Activated CD4-positive, alpha-beta T cell treated with anti-CD3 and anti-CD28 coated beads, Interleukin-2, amount 50 U/mL, for 24 hours (primary cell): Measurements from ENCODE around the gene CCPG1.

Experiments
- DNase-seq, 2 donors: peaks; one replicate each; pipeline ENCODE4 v3.0.0-alpha.2; 2020; ENCODE audit warnings: low read depth in 1 of 2, low spot score in 1 of 2

Gene CCPG1

DNA sequence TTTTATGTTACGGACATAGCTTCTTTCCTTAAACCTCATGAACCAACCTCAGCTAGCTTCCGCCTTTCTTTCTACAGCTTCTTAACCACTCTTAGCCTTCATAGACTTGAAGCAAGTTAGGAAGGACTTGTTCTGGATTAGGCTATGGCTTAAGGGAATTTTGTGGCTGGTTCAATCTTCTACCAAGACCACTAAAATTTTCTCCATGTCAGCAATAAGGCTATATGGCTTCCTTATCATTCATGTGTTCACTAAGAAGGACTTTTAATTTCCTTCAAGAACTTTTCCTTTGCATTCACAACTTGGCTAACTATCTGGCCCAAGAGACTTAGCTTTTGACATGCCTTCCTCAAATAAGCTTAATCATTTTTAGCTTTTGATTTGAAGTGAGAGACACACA is 24.5 kb downstream of the CCPG1 start:
- DNase-seq: no peak

DNA sequence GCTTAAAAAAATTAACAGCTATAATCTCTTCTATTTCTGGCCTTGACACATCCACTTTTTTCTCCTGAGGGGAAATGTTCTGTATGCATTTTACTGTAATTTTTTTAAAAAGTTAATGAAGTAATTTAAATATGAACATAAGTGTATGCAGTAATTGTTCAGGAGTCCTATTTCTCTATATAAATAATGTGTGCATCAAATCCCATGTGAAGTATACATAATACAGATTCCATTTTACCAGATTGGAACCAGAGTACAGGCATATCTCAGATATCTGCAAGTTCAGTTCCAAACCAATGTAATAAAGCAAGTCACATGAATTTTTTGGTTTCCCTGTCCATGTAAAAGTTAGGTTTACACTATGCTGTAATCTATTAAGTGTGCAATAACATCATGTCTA is 26.6 kb downstream of the CCPG1 start:
- no peak for DNase-seq

DNA sequence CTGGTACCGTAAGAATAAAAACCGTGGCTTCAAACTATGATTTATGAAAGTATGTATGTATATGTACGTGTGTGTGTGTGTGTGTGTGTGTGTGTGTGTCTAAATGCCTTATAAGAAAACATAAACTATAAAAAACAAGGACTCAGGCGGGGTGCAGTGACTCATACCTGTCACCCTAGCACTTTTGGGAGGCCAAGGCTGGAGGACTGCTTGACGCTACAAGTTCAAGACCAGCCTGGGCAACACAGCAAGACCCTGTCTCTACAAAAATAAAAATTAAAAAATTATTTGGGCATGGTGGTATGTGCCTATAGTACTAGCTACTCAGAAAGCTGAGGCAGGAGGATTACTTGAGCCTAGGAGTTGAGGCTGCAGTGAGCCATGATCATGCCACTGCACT is 29.1 kb downstream of the CCPG1 start:
- DNase-seq: no peak

DNA sequence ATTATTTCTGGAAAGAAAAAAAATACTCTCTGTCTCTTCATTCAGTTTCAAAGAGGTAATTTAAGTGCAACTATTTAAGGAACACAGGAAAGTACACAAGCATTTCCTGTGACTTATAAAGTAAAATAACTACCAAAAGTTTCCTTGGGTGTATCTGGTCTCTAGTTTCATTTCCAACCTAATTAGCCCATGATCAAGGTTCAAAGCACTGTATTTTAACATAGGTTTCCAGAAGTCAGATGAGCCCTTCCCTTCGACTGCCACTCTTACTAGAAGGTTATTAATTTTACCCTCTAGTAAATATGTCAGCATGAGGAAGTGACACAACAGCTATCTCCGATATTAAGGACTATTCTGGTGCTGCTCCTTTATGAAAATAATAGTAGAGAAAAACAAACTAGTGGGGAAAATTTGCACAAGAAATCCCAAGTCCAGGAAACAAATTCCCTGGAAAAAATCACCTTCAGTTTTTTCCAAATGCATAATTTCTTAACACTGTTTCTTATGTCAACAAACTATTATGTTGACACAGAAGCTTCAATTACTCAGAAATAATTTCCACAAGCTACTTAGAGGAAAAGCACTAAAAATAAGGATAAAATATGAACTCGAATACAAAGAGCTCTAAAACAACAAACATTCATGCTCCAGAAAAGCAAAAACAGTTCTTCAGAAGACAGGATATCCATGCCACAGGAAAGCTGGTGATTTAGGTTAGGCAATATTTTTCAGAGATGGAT is 35.3 kb downstream of the CCPG1 start:
- DNase-seq: no peak

DNA sequence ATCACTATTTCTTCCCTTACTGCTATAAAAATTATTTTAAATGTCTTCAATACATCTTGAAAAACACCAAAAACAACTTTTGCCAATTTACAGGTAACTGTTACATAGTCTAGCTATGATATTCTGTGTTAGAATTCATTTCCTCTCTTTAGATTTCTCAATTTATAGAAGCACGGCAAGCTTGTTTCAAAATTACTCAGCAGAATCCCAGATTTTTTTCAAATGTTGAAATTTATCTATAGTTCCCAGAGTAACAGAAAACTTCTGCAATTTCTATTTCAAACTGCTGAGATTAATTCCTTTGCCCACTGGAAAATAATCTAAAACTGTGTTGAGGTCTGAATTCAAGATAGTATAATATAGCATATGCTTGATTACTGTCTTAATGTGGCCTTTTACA is 41.2 kb downstream of the CCPG1 start:
- DNase-seq: no peak

DNA sequence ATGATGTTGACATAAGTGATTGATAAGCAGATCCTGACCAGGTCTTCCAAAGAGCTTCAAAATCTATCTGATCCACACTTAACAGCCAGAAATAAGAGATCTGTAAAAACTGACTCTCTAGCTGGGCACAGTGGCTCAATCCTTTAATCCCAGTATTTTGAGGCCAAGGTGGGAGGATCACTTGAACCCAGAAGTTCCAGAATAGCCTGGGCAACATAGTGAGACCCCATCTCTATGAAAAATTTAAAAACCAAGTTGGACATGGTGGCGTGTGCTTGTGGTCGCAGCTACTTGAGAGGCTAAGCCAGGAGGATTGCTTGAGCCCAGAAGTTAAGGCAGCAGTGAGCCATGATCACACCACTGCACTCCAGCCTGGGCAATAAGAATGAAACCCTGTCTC is 45.5 kb downstream of the CCPG1 start:
- DNase-seq: no peak

DNA sequence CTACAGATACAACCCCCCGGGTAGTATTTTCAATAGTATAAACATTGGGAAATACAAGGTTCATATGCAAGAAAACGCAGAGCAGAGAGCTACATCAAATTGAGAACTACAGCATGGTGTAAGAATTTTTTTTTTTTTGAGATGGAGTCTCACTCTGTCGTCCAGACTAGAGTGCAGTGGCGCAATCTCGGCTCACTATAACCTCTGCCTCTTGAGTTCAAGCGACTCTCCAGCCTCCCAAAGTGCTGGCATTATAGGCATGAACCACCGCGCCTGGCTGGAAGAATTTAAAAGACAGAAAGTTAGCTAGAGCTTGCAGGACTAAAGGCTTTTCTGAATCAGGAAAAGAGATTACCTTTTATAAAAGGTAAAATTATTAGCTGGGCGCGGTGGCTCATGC is 47.1 kb downstream of the CCPG1 start:
- DNase-seq: no peak

DNA sequence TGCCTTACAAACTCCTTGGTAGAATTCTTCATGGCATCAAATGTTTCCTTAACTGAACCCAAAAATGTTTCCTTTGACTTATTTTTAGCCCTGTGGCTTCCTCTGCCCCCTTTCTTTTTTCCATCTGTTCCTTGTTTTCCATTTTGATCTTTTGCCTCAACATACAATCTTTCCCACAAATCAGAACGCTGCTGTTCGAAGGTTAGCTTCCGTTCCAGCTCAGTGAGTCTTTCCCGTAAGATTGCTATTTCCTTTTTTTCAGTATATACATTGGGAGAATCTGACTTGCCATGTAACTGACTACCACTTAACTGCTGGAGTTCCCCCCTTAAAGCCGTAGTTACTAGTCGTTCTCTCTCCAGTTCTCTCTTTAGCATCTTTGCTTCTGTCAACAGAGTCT is 47.9 kb downstream of the CCPG1 start:
- DNase-seq: no peak

DNA sequence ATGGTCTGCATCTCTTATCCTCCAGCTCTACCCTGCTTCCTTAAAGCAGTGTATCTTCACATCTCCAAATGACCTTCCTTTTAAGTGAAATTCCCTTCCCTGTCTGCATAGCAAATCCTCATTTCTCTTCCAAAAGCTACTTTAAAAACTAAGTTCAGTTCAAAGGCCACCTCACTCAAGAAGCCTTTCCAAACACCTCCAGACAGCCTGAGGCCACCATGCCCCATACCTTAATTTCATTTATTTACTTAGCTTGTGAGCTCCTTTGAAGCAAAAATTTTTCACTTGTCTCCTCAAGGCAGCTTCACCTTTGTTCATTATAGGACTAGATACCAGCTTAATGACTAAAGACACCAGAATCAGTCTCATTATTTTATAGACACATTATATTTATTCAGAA is 49.7 kb downstream of the CCPG1 start:
- no peak for DNase-seq

DNA sequence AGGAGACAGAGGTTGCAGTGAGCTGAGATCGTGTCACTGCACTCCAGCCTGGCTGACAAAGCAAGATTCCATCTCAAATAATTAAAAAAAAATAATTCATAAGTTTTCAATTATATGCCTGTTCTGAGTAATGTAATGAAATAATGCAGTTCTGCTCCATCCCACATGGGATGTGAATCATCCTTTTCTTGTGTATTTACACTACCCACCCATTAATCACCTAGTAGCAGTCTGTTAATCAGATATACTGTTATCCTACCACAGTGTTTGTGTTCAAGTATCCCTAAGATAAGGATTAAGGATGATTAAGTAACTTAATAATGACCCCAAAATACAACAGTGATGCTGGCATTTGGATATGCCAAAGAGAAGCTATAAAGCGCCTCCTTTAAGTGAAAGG is 50.4 kb downstream of the CCPG1 start:
- no peak for DNase-seq

DNA sequence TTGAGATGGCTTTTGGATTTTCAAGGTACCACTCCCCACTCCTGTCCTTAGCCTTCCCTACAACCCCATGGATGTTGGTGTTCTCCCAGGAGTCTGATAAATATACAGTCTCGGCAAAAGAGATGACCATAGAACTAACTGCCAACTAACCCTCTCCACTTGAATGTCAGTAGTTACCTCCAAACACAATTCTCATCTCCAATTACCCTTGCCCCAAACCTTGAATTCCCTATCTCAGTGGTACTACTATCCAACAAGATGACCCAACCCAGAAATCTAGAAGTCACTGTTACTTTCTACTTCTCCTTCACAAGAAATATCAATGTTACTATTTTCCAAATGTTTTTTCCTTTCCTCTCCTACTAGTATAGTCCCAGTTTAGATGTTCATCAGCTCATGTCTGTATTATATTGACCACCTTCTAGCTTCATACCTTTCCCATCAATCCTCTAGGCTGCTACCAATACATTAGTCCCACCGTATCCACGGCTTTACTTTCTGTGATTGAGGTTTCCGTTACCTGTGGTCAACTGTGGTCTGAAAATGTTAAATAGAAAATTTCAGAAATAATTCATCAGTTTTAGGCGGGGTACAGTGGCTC is 51.1 kb downstream of the CCPG1 start:
- no peak for DNase-seq

DNA sequence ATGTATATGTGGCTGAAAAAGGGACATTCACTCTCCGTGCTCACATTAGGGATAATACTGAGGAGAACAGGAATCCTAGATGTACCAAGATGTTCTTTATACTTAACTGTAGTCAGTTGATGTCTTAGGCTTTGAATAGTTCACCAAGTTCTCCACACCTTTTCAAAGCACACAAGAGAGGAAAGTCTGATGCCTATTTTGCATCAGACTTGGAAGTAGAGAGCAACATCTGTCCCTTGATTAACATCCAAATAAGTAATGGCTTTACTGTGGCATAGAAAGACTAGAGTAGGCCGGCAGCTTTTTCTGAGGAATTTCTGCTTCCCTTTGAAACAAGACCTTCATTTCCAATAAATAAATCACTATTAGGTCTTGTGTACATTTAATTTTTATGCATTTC is 55.1 kb downstream of the CCPG1 start:
- no peak for DNase-seq

DNA sequence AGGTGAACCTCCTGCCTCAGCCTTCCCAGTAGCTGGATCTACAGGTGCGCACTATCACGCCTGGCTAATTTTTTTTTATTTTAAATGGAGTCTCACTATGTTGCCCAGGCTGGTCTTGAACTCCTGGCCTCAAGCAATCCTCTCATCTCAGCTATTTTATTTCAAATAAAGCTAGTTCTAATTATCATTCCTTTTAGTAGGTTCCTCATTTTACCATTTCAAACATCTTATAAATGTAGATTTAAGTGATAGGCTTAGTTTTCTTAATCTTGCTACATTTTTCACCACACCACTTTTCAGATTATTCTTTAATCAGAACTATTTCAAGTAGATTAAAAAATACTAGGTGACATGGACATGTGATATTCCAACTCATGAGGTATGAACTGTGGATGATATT is 58.9 kb downstream of the CCPG1 start:
- no peak for DNase-seq

DNA sequence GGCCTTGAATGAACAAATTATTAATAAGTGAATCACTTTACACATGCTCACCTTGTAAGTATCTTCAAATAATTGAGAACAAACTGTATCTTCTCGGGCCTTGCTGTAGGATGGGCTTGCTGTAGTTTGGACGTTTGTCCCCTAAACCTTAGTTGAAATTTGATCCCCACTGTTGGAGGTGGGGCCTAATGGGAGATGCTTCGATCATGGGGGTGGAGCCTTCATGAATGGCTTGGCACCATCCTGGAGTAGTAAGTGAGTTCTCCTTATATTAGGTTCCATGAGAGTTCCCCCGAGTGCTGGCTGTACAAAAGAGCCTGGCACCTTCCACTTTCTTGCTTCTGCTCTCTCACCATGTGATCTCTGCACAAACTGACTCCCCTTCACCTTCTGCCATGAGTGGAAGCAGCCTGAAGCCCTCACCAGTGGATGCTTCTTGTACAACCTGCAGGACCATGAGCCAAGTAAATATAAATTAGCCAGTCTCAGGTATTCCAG is 59.8 kb downstream of the CCPG1 start:
- DNase-seq: no peak

DNA sequence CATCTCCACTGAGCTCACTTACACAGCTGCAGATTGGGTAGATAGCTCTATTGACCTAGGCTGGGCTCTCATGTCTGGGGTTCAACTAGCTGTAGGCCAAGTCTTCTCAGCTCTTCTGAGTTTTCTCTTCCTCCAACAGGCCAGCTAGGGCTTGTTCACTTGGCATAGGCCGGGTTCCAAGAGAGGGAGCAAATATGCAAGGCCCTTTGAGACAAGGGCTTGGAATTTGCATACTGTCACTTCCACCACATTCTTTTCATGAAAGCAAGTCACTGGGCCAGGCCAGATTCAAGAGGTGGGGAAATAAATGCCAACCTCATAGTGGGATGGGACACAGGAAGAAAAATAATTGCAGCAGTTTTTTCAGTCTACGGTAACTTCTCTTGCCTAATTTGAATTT is 64.0 kb downstream of the CCPG1 start:
- no peak for DNase-seq

DNA sequence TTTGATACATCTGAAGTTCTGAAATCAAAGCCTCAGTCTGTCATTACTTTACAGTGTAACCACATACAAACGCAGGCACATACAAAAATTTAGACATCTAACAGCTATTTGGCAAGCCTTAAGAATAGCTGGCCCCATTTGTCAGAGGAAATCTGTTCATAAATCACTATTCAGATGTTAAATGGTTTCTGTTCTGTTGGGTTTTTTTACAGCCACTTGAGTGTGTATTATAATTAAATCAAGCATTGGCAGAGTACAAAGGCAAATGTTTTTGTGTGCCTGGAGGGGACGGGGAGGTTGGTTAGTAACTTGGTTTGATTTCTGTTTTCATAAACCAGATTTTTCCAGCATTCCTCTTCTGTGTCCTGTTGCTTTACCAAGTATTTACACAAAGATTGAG is 65.0 kb downstream of the CCPG1 start:
- no peak for DNase-seq

DNA sequence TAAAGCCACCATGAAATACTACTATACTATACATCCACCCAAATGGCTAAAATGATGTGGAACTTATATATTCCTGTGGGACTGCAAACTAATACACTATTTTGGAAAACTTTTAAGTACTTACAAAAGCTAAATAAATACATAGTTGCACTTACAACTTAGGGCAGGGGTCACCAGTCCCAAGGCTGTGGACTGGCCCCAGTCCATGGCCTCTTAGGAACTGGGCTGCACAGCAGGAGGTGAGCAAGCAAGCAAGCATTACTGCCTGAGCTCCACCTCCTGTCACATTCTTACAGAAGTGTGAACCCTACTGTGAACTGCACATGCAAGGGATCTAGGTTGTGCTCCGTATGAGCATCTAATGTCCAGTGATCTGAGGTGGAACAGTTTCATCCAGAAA is 71.0 kb downstream of the CCPG1 start:
- no peak for DNase-seq

DNA sequence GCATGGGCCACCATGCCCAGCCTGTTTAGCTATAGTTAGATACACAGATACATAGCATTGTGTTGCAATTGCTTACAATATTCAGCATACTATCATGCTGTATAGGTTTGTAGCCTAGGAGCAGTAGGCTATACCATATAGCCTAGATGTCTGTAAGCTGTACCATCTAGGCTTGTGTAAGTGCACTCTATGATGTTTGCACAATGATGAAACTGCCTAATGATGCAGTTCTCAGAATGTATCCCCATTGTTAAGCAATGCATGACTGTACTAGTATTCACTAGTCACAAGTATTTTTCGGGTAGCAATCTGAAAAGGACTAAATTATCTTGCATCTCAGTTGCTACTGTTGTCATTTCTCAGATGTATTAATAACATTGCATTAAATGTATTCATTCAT is 73.2 kb downstream of the CCPG1 start:
- DNase-seq: no peak

DNA sequence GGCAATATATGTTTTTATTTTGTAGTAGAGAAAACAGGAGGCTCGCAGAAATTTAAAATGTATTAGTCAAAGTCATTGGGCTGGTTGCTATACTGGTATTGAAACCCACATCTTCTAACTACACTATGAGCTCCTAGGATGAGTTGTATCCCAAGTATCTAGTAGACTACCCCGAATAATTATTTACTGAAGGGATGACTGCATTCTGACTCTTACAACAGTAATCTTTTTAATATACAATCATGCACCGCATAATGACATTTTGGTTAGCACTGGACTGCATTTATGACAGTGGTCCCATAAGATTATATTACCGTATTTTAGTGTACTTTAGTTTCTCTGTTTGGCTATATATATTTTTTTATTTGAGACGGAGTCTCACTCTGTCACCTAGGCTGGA is 73.8 kb downstream of the CCPG1 start:
- no peak for DNase-seq

DNA sequence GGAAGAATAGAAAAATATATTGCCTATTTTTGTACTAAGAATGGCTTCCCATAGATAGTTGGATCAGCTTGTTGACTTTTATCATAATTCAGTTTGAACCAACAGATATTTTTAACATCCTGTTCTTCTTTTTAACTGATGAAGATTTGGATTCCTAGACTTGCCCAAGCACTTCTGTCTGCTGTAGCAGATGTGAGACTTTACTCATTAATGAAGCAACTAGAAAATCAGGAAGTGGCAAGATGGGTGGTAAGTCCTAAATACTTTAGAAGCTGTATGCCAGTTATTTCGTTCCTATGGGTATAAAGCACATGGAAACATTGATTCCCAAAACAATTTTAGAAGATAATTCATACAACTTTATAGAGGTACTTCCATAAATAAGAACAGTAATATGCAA is 80.8 kb downstream of the CCPG1 start:
- DNase-seq: no peak

DNA sequence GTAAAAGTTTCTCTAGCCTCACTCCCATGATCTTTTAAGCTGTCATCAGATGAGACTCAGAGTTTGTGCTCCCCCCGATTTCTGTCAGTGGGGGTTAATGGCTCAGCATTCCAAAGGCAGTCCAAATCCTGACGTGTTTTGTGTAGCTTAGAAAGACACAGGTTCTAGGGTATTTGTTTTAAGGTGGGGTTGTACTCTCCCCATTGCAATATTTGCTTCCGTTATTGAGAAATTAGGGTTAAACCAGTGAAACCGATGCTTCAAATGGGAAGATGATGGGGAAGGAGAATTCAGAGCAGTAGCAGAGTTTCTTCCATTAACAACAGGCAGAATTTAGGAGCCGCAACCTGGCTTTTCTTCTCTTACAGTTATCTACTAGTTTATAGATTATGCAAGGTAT is 85.7 kb downstream of the CCPG1 start:
- no peak for DNase-seq

DNA sequence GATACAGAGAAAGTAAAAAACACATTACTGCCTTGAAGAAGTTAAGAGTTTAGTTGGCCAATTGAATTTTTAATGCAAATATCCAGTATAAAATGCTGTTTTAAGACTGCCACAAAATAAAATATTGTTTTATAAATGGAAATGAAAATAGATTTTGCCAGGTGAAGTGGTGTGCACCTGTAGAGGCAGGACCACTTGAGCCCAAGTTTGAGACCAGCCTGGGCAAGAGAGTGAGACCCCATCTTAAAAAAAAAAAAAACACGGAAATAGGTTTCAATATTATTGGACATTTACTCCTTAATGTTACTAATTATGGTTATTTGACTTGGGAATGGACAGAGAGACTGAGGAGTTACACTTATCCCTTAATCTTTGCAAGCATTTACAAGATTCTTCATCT is 87.2 kb downstream of the CCPG1 start:
- DNase-seq: no peak

DNA sequence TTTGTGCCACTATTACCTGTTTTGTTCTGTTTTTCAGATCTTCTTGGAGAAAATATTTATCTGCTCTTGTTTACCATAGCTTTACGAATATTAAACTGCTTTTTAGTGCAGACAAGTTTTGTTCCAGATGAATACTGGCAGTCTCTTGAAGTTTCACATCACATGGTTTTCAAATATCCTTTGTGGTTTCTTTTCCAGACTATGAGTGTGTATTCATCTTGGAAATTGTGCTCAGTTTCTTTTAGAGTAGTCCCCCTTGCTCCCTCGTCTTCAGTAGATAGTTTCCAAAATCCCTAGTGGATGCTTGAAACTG is 88.0 kb downstream of the CCPG1 start:
- DNase-seq: no peak
